SK-N-SH (cell line): ENCODE measurements around the gene UCN. TPM values are rescaled to one million over a fixed set of nuclear protein-coding genes. Genes with fewer than 3 reads are reported as not detected.

ENCODE experiments used
- CTCF ChIA-PET: fragments of 300-600, 350-600 bp; formaldehyde crosslinking; extraction: SDS; loops from one replicate; lab custom pipeline; 2021; lab: Yijun Ruan, JAX
- POLR2A ChIA-PET: fragments of 350-600 bp; sonication (Branson Sonifier 250); formaldehyde crosslinking; extraction: SDS; loops from one replicate; lab custom pipeline; 2020; ENCODE audit warnings: antibody characterized with exemption, inconsistent platforms; lab: Yijun Ruan, JAX
- DNase-seq: peaks from one replicate; pipeline ENCODE4 v3.0.0; 2012
- H2AFZ ChIP-seq: fragments of 200-600 bp; sonication (generic); 2 replicates; pipeline ENCODE4 v1.8.1; 2016; ENCODE audit warnings: antibody characterized with exemption, mild to moderate bottlenecking, low read depth
- H3F3A ChIP-seq: fragments of 200-600 bp; sonication (generic); replicated peaks from 2 replicates; pipeline ENCODE3; 2016; ENCODE audit warnings: antibody characterized with exemption, mild to moderate bottlenecking; ENCODE audit not compliant: insufficient read depth
- H3K27ac ChIP-seq, 2 experiments: fragments of 200-500 bp in 1 of 2; fragments of 200-600 bp in 1 of 2; sonication (Bioruptor generic) in 1 of 2; sonication (generic), shearing (Covaris generic) in 1 of 2; 2 replicates each; pipeline versions ENCODE4 v1.5.1 to v1.6.1; 2014 to 2016; ENCODE audit warnings: low read depth in 2 of 2, inconsistent platforms in 1 of 2, low read length in 1 of 2, mild to moderate bottlenecking in 1 of 2, mixed read lengths in 1 of 2
- H3K27me3 ChIP-seq: fragments of 200-600 bp; sonication (generic), shearing (Covaris generic); 2 replicates; pipeline ENCODE4 v1.6.1; 2016; ENCODE audit warnings: mixed run types; ENCODE audit not compliant: insufficient read depth
- H3K36me3 ChIP-seq, 2 experiments: fragments of 200-500 bp in 1 of 2; fragments of 200-600 bp in 1 of 2; sonication (Bioruptor generic) in 1 of 2; sonication (generic) in 1 of 2; replicated peaks in 1 of 2; 2 replicates each; pipeline versions ENCODE3 to v1.5.1; 2014 to 2016; ENCODE audit warnings: low read length in 1 of 2, mild to moderate bottlenecking in 1 of 2; ENCODE audit not compliant: insufficient read depth in 2 of 2, control insufficient read depth in 1 of 2
- H3K4me1 ChIP-seq, 2 experiments: fragments of 200-500 bp in 1 of 2; fragments of 200-600 bp in 1 of 2; sonication (Bioruptor generic) in 1 of 2; sonication (generic), shearing (Covaris generic) in 1 of 2; 2 replicates each; pipeline versions ENCODE4 v1.5.1 to v1.6.1; 2014 to 2016; ENCODE audit warnings: low read depth in 1 of 2, low read length in 1 of 2, mixed run types in 1 of 2; ENCODE audit not compliant: insufficient read depth in 2 of 2, control insufficient read depth in 1 of 2
- H3K4me2 ChIP-seq: fragments of 200-600 bp; sonication (generic), shearing (Covaris generic); 2 replicates; pipeline ENCODE4 v1.6.1; 2017; ENCODE audit warnings: mixed run types
- H3K4me3 ChIP-seq, 2 experiments: fragments of 200-500 bp in 1 of 2; fragments of 200-600 bp in 1 of 2; sonication (Bioruptor generic) in 1 of 2; sonication (generic), shearing (Covaris generic) in 1 of 2; 2 replicates each; pipeline versions ENCODE4 v1.5.1 to v1.8.1; 2014 to 2016; ENCODE audit warnings: low read depth in 2 of 2, inconsistent platforms in 1 of 2, low read length in 1 of 2, mild to moderate bottlenecking in 1 of 2, mixed read lengths in 1 of 2, moderate library complexity in 1 of 2
- H3K79me2 ChIP-seq: fragments of 200-600 bp; sonication (generic); 2 replicates; pipeline ENCODE4 v1.8.1; 2017; ENCODE audit warnings: mild to moderate bottlenecking; ENCODE audit not compliant: insufficient read depth
- H3K9ac ChIP-seq: fragments of 200-600 bp; sonication (generic); 2 replicates; pipeline ENCODE4 v1.6.1; 2017; ENCODE audit warnings: mixed run types
- H3K9me2 ChIP-seq: fragments of 200-600 bp; sonication (generic); 2 replicates; pipeline ENCODE4 v1.6.1; 2017; ENCODE audit warnings: mixed run types
- H3K9me3 ChIP-seq: fragments of 200-600 bp; sonication (generic); 2 replicates; pipeline ENCODE4 v1.6.1; 2017; ENCODE audit warnings: mixed run types, mild to moderate bottlenecking, moderate library complexity
- H4K20me1 ChIP-seq: fragments of 200-600 bp; sonication (generic); 2 replicates; pipeline ENCODE4 v1.6.1; 2017; ENCODE audit warnings: mild to moderate bottlenecking, mixed run types; ENCODE audit not compliant: insufficient read depth
- CTCF ChIP-seq: fragments of 200-600 bp; sonication (generic); IDR thresholded peaks from 2 replicates; pipeline ENCODE4 v1.6.1; 2017; ENCODE audit warnings: antibody characterized with exemption, mild to moderate bottlenecking, moderate library complexity
- FOXJ3 ChIP-seq: sonication (generic); formaldehyde crosslinking; IDR thresholded peaks from 2 replicates; pipeline ENCODE4 v1.5.1; 2020; ENCODE audit warnings: mild to moderate bottlenecking, missing genetic modification reagents
- FOXM1 ChIP-seq: IDR thresholded peaks from 2 replicates; pipeline ENCODE4 v1.4.0; 2012; ENCODE audit warnings: low read depth, mild to moderate bottlenecking
- MAX ChIP-seq: IDR thresholded peaks from 2 replicates; pipeline ENCODE4 v1.4.0; 2012; ENCODE audit warnings: low read depth
- MXI1 ChIP-seq: IDR thresholded peaks from 2 replicates; pipeline ENCODE4 v1.6.1; 2012; ENCODE audit warnings: mild to moderate bottlenecking, low read depth, low read length, improper control_type of control experiment
- POLR2AphosphoS5 ChIP-seq: IDR thresholded peaks from 2 replicates; pipeline ENCODE4 v1.6.1; 2012; ENCODE audit warnings: low read depth, low read length
- TEAD4 ChIP-seq: IDR thresholded peaks from 2 replicates; pipeline ENCODE4 v1.4.0; 2012; ENCODE audit warnings: mild to moderate bottlenecking, borderline replicate concordance; ENCODE audit not compliant: insufficient read depth
- WGBS: methylation state at CpG from one replicate; pipeline ENCODE4 v1.1.6; 2017; ENCODE audit warnings: low lambda C conversion rate; 5-methylcytosine and 5-hydroxymethylcytosine counted together
- polyA plus RNA-seq, 3 experiments: library from polyadenylated mRNA; depleted of rRNA; stranded (reverse); fragments of >200 nt; gene quantifications; 2 replicates each; pipeline ENCODE4 v1.2.3, GENCODE V29; 2012

UCN gene
- polyA plus RNA-seq, 1 of the 3 experiments (the other 2 are of a cell fraction) = 2.8 TPM

GRCh38 chr2:27258051-27258450, 50.2 kb downstream of the UCN start:
- no peak for TF ChIP-seq FOXM1
- no peak for TF ChIP-seq POLR2AphosphoS5
- no peak for TF ChIP-seq MXI1
- TF ChIP-seq CTCF = no peak
- TF ChIP-seq TEAD4 = no peak
- TF ChIP-seq FOXJ3 (CRISPR knock-in tag) = no peak
- TF ChIP-seq MAX = no peak

More at GRCh38 chr2:27258051-27258450, 50.2 kb downstream of the UCN start:
- Histone ChIP-seq H3K9ac (no peak overlapping the region), H3K4me1 (peaks cover 18 to 20% of the 10 kb centered on the region in 2 experiments), H3F3A (peaks cover 17% of the 10 kb centered on the region), H4K20me1 (no peaks in the 10 kb centered on the region), H3K4me3 (no peak overlapping the region), H3K27me3 (peaks cover 26% of the 10 kb centered on the region), H3K4me2 (no peak overlapping the region), H3K9me3 (no peaks in the 10 kb centered on the region), H2AFZ (no peak overlapping the region), H3K27ac (no peak overlapping the region), H3K36me3 (no peaks in the 10 kb centered on the region), H3K79me2 (no peaks in the 10 kb centered on the region), H3K9me2 (no peaks in the 10 kb centered on the region)
- POLR2A ChIA-PET = no interaction called here
- no peak for DNase-seq
- CTCF ChIA-PET = interaction anchor here (1.4 to 10.8 kb wide), 6 partner anchors 7 to 67 kb away, joined by 3 to 133 read pairs (median 6); partner anchors contain the start of gene SLC30A3
- 85% methylated on average over 7 of the region's 8 CpGs for WGBS

Other genes starting within 250 kb of the UCN start
- 876 and 1,851 TPM in 2 replicates for gene OST4, start 236.8 kb downstream of the UCN start, polyA plus RNA-seq (2012; rRNA removed)
- 184 and 286 TPM in 2 replicates for gene EMILIN1, start 229.8 kb downstream of the UCN start, polyA plus RNA-seq (2012; rRNA removed)
- 6.5 and 10.3 TPM in 2 replicates for gene KHK, start 221.7 kb downstream of the UCN start, polyA plus RNA-seq (2012; rRNA removed)
- 17.1 and 18.3 TPM in 2 replicates for gene CGREF1, start 189.3 kb downstream of the UCN start, polyA plus RNA-seq (2012; rRNA removed)
- gene ABHD1, start 184.6 kb downstream of the UCN start, polyA plus RNA-seq (2012; rRNA removed) = 3.3 and 4.1 TPM in 2 replicates
- 47.9 and 51.3 TPM in 2 replicates for gene PREB, start 173.8 kb downstream of the UCN start, polyA plus RNA-seq (2012; rRNA removed)
- not detected in 2 replicates for gene PRR30, start 169.0 kb downstream of the UCN start, polyA plus RNA-seq (2012; rRNA removed)
- gene TCF23, start 159.4 kb downstream of the UCN start, polyA plus RNA-seq (2012; rRNA removed) = not detected in 2 replicates
- 289 and 366 TPM in 2 replicates for gene ATRAID, start 96.4 kb downstream of the UCN start, polyA plus RNA-seq (2012; rRNA removed)
- gene SLC5A6, start 96.2 kb downstream of the UCN start, polyA plus RNA-seq (2012; rRNA removed) = 75.7 and 85.0 TPM in 2 replicates
- gene CAD, start 91.1 kb downstream of the UCN start, polyA plus RNA-seq (2012; rRNA removed) = 29.3 and 47.6 TPM in 2 replicates
- gene SLC30A3, start 45.4 kb downstream of the UCN start, polyA plus RNA-seq (2012; rRNA removed) = 0.68 and 1.1 TPM in 2 replicates
- gene DNAJC5G, start 33.0 kb downstream of the UCN start, polyA plus RNA-seq (2012; rRNA removed) = 0.18 TPM in 1 of 2 replicates, not detected in the other
- gene TRIM54, start 26.0 kb downstream of the UCN start, polyA plus RNA-seq (2012; rRNA removed) = 0.28 and 0.36 TPM in 2 replicates
- gene MPV17, start 14.7 kb upstream of the UCN start, polyA plus RNA-seq (2012; rRNA removed) = 255 and 265 TPM in 2 replicates
- 65.8 and 76.0 TPM in 2 replicates for gene GTF3C2, start 48.3 kb upstream of the UCN start, polyA plus RNA-seq (2012; rRNA removed)
- 51.7 and 56.0 TPM in 2 replicates for gene EIF2B4, start 61.9 kb upstream of the UCN start, polyA plus RNA-seq (2012; rRNA removed)
- 128 and 145 TPM in 2 replicates for gene SNX17, start 62.2 kb upstream of the UCN start, polyA plus RNA-seq (2012; rRNA removed)
- gene ZNF513, start 72.3 kb upstream of the UCN start, polyA plus RNA-seq (2012; rRNA removed) = 53.8 and 63.7 TPM in 2 replicates
- gene PPM1G, start 101.1 kb upstream of the UCN start, polyA plus RNA-seq (2012; rRNA removed) = 99.7 and 113 TPM in 2 replicates
- gene NRBP1, start 120.2 kb upstream of the UCN start, polyA plus RNA-seq (2012; rRNA removed) = 182 and 227 TPM in 2 replicates
- 3.6 and 4.1 TPM in 2 replicates for gene KRTCAP3, start 133.9 kb upstream of the UCN start, polyA plus RNA-seq (2012; rRNA removed)
- gene IFT172, start 181.3 kb upstream of the UCN start, polyA plus RNA-seq (2012; rRNA removed) = 28.2 and 31.3 TPM in 2 replicates
- gene FNDC4, start 186.8 kb upstream of the UCN start, polyA plus RNA-seq (2012; rRNA removed) = 26.5 and 27.0 TPM in 2 replicates
- gene GCKR, start 188.4 kb upstream of the UCN start, polyA plus RNA-seq (2012; rRNA removed) = 0.18 and 0.67 TPM in 2 replicates